Stimulated activated CD8-positive, alpha-beta memory T cell treated with anti-CD3 and anti-CD28 coated beads, Interleukin-2, amount 100 ng/mL, for 48 hours (primary cell): ENCODE data around the gene RASSF3.
A peak's percentile ranks its signal among the peaks of the same experiment; 100 is the strongest.
"Not testable (repeated sequence)": the region's sequence is repeated elsewhere in the genome, so short reads cannot be mapped to it uniquely, and the experiment has no call there.

Source experiments
- DNase-seq, 2 donors: peaks; one replicate each; pipeline ENCODE4 v3.0.0-alpha.2; 2020; ENCODE audit warnings: low read depth in 2 of 2

Gene RASSF3

GRCh38 chr12:64595863-64596793, 14.2 kb upstream of the RASSF3 start:
- DNase-seq = no peak

GRCh38 chr12:64598831-64599230, 11.5 kb upstream of the RASSF3 start:
- no peak for DNase-seq

DNA sequence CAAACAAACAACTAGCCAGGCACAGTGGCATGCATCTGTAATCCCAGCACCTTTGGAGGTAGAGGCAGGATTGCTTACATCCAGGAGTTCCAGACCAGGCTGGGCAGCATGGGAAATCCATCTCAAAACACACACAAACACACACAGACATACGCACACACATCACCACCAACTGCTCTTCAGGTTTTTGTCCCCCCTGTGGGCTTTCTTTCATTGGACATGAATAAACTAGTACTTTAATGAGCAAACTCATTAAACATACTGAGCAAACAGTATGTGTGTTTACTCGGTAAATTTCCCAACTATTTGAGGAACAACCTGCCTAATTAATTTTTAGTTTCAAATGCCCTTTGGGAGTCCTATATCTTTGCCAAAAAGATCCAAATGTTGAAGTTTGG, 10.1 kb upstream of the RASSF3 start:
- DNase-seq = no peak

GRCh38 chr12:64603183-64603841, 7.0 kb upstream of the RASSF3 start:
- DNase-seq = no peak

- DNase-seq = no peak
These were observed 1.3 kb upstream of the RASSF3 start for GRCh38 chr12:64608901-64609535.

- DNase-seq = no peak
These were observed 688 bp upstream of the RASSF3 start for GRCh38 chr12:64609536-64610078.

- DNase-seq = peak; percentile 50 to 64
These were observed 505 bp downstream of the RASSF3 start for GRCh38 chr12:64610660-64611340.

GRCh38 chr12:64611341-64612284, 1.3 kb downstream of the RASSF3 start:
- no peak for DNase-seq

DNA sequence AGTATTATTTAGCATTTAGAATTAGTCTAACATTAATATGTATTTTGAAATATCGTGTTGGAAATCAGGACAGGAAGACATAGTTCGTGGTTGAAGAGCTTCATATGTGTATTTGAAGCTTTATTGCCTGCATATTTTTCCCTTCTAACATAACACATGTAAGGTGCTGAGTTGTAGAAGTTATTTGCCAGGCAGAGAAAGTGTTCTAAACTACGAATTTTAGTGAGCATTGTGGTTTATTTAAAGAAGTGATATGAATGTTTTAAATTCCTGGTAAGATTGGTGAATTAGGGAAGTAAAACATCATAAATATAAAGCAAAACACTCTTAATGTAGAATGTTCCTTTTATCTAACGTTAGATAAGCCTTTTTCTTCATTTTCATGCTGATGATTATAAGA, 2.5 kb downstream of the RASSF3 start:
- no peak for DNase-seq

GRCh38 chr12:64613775-64614398, 3.6 kb downstream of the RASSF3 start:
- not testable (repeated sequence) for DNase-seq

GRCh38 chr12:64616201-64616600, 5.9 kb downstream of the RASSF3 start:
- no peak for DNase-seq

- DNase-seq = no peak
These were observed 8.8 kb downstream of the RASSF3 start for GRCh38 chr12:64618953-64619590.

DNA sequence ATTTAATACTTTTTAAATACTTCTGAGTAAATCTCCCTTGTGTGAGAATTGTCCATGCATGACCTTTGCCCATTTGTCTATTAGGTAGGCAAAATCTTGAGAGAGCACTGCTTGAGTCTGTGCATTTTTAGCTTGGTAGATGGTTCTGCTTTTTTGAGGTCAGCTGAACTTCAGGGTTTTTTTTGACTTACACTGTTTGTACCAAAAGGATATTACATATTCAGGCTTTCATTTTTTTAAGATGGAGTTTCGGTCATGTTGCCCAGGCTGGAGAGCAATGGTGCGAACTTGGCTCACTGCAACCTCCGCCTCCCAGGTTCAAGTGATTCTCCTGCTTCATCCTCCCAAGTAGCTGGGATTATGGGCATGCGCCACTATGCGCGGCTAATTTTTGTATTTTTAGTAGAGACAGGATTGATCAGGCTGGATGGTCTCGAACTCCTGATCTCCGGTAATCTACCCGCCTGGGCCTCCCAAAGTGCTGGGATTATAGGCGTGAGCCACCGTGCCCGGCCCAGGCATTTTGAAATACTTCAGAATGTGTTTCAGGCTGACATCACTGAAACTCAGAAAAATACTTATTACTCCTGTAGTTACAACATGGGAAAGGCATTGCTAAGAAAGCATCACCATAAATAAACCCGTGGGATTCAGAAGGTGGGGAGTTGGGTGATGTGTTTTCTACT, 11.1 kb downstream of the RASSF3 start:
- no peak for DNase-seq

GRCh38 chr12:64624035-64624434, 13.7 kb downstream of the RASSF3 start:
- DNase-seq = no peak

DNA sequence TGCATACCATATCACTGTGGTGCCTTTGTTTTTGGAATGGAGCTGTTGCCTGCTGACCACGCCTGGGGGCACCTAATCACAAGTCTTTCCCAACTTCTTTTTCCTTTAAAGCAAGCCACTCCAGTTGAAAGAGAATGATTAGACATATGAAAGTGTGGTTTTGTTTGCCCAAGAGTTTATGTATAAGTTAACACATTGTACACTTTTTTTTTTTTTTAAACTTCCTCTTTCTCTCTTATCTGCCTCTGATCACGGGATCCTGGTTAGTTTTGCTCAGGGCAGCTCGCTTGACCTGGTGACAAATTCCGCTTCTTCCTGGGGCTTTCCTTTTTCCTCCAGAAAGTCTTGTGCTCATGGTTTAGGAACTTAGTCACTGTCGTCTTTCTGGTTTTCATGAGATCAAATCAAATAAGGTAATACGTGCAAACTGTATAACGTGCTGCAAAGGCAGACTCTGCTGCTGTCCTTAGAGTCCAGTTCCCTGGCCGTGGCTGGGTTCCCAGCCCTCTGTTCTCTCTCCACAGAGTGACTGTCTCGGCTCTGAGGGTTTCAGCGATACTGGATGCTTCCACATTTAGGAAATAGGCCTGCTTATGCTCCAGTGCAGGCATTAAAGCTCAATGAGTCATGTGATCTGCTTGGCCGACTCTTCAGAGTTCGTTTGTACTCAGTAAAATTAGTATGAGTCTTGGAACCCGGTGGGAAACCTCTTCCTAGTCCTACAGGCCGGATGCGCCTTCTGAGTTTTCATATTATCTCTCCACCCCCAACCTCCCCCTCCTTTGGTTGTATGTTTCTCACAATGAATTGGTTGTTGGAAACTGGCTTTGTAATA, 15.2 kb downstream of the RASSF3 start:
- DNase-seq = no peak

DNA sequence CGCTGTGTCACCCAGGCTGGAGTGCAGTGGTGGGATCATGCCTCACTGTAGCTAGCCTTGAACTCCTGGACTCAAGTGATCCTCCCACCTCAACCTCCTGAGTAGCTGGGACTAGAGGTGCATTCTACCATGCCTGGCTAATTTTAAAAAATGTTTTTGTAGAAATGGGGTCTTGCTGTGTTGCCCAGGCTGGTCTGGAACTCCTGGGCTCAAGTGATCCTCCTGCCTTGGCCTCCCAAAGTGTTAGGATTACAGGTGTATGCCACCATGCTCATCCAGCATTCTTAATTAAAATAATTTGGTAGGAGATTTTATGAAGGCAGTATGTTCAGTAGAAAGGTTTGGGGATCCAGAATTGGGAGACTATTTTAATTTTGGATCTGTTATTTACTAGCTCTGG, 16.3 kb downstream of the RASSF3 start:
- DNase-seq = not testable (repeated sequence)

- no peak for DNase-seq
These were observed 17.5 kb downstream of the RASSF3 start for GRCh38 chr12:64627771-64628170.

- DNase-seq = no peak
These were observed 20.9 kb downstream of the RASSF3 start for GRCh38 chr12:64631197-64631596.
